CD4-positive, alpha-beta T cell treated with Interleukin-10 for 1 hour (primary cell): Measurements from ENCODE around the gene PAPSS2.
A peak's percentile ranks its signal among the peaks of the same experiment; 100 is the strongest.
"Not testable (repeated sequence)": the region's sequence is repeated elsewhere in the genome, so short reads cannot be mapped to it uniquely, and the experiment has no call there.

Experiments used
- DNase-seq: peaks from one replicate; pipeline ENCODE4 v3.0.0-alpha.2; 2020

The PAPSS2 gene

GRCh38 chr10:87659571-87660483 lies at the start of gene PAPSS2:
PAPSS2 (plus strand) TSS chr10:87659878; CDS start chr10:87659982, 104 bp downstream.
- peak; percentile 6 for DNase-seq

DNA sequence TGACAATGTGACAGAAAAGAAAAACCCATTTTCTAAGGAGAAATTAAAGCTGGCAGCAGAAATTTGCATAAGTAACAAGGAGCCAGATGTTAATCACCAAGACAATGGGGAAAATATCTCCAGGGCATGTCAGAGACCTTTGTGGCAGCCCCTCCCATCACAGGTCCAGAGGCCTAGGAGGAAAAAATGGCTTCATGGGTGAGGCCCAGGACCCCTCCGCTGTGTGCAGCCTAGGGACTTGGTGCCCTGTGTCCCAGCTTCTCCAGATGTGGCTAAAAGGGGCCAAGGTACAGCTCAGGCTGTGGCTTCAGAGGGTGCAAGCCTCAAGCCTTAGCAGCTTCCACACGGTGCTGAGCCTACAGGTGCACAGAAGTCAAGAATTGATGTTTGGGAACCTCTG lies 48.3 kb upstream of the PAPSS2 start:
- DNase-seq = not testable (repeated sequence)

GRCh38 chr10:87612115-87612514 lies 47.6 kb upstream of the PAPSS2 start:
- DNase-seq = no peak

GRCh38 chr10:87613751-87614150 lies 45.9 kb upstream of the PAPSS2 start:
- DNase-seq = no peak

GRCh38 chr10:87615856-87616255 lies 43.8 kb upstream of the PAPSS2 start:
- DNase-seq = no peak

- DNase-seq = no peak
These were observed 42.2 kb upstream of the PAPSS2 start for GRCh38 chr10:87617503-87617902.

DNA sequence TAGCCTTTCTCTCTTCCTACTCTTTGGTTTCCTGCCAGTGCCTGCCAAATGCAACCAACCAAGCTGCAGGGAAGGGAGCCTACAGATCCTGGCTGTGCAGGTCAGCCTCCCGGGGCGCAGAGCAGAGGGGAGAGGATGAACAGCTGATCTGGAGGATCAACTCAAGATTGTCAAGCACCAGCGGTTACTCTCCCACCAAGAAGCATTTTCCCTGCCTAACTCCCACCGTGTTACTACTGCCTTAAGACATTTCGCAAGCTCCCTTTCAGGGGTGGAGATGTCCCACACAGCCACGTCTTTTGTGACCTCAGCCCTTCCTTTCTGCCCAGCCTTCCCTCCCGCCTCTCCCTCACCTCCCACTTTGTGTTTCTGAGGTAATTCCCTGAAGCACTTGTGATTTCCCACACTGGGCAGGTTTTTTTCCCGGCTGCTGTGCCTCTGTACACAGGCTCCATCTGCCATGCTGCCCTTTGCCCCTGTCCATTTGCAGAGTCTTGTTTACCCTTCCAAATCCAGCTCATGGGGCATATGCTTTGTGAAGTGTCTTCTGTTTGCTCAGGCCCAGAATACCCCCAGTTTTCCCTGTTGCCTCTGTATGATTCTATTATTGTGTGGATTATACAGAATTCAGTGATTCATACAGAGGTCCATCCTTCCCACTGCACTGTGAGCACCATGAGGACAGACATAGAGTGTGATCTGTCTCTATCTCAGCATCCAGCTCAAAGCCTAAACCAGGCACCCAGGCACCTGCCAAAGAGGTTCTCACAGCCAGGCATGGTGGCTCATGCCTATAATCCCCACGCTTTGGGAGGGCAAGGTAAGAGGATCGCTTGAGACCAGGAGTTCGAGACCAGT lies 40.9 kb upstream of the PAPSS2 start:
- DNase-seq = no peak

GRCh38 chr10:87619705-87620104 lies 40.0 kb upstream of the PAPSS2 start:
- no peak for DNase-seq

DNA sequence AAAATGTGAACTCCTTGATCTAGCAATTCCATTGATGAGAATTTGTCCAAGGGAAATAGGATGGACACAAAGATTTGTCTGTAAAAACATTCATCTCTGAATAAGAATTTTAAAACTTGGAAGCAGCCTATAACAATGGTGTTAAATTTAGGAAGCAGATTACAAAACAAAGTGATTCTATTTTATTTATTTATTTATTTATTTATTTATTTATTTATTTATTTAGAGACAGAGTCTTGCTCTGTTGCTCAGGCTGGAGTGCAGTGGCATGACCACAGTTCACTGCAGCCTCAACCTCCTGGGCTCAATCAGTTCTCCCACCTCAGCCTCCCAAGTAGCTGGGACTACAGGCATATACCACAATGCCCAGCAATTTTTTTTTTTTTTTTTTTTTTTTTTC lies 38.2 kb upstream of the PAPSS2 start:
- not testable (repeated sequence) for DNase-seq

DNA sequence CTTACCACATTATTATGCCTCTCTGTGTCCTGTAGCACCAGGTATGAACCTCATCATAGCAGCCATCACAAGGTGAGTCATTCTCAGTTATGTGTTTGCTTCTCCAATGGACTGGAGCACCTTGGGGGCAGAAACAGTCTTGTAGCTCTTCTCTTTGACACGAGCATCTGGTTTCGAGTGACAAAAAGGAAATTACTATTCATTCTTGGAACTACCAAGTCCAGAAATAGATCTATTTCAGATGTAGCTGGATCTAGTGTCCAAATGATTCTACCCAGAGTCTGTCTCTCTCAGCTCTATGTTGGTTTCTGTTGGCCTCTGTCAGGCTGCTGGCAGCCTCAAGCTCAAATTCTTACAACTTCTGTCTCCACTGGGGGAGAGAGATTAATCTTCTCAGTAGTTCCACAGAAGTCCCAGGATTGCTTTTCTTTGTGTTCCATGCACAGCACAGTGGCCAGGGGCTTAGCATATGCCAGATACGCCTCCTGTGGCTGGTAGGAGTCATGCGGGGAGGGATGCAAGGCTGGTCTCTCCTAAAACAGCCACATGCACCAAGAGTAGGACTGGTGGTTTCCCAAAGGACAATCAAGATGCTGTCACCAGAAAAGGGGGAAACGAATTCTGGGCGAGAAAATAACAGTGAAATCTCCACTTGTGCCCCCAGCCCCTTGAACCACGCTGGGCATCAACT lies 37.2 kb upstream of the PAPSS2 start:
- no peak for DNase-seq

DNA sequence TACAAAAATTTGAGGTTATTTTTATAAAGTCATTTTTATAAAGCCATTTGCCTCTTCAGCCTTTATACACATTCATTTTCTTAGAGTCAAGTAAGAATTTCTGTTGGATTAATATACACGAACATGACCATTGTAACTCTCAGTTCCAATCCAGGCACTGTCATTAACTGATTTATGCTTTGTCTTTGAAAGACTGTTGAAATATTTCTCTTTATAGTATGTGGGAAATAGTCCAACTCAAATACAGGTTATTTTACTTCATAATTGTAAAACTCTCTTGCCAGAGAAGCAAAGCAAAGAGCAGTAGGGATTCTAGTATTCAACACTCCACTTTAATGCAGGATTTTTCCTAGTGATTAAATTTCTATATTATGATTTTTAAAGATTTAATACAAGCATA lies 36.5 kb upstream of the PAPSS2 start:
- DNase-seq = no peak

- no peak for DNase-seq
These were observed 34.0 kb upstream of the PAPSS2 start for GRCh38 chr10:87625661-87626060.

GRCh38 chr10:87626422-87626892 lies 33.2 kb upstream of the PAPSS2 start:
- DNase-seq = no peak

DNA sequence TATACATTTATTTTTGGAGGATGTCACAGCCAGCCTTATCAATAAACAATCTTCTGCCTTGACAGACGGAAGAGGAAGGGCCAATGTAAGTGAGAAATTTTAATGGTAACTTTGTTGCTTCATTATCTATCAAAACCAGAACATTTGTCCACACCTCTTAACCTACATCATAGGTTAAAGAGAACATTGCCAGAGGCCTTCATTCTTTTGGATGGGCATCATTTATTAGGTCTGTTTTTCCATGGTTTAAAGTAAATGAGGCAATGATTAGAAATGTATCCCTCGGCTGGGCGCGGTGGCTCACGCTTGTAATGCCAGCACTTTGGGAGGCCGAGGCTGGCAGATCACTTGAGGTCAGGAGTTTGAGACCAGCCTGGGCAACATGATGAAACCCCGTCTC lies 29.5 kb upstream of the PAPSS2 start:
- no peak for DNase-seq

DNA sequence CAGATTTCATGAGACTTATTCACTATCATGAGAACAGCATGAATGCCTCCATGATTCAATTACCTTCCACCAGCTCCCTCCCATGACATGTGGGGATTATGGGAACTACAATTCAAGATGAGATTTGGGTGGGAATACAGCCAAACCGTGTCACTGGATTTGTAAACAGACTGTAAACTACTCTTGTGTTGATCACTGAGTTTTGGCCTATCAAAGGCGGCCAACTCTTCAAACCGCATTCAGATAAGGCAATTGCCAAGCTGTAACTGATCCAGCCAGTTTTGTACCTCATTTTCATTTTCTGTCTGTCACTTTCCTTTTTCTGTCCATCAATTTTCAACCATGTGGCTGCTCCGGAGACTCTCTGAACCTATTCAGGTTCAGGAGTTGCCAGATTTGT lies 27.2 kb upstream of the PAPSS2 start:
- no peak for DNase-seq

DNA sequence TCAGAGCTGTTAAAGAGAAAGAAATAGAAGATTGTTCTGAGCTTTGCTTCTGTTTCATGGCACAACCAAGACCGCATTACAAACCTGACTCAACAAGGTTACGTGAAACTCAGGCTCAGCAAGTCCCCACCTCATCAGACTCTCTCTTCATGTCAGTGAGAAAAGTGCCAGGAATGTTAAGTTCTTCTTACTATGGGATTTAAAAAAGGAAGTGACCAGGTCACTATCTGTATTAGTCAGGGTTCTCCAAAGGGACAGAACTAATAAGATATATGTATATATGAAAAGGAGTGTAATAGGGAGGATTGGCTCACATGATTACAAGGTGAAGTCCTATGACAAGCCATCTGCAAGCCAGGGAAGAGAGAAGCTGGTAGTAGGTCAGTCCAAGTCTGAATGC lies 25.4 kb upstream of the PAPSS2 start:
- no peak for DNase-seq

GRCh38 chr10:87635498-87636312 lies 24.0 kb upstream of the PAPSS2 start:
- peak; percentile 13 for DNase-seq

- no peak for DNase-seq
These were observed 23.3 kb upstream of the PAPSS2 start for GRCh38 chr10:87636313-87636915.

DNA sequence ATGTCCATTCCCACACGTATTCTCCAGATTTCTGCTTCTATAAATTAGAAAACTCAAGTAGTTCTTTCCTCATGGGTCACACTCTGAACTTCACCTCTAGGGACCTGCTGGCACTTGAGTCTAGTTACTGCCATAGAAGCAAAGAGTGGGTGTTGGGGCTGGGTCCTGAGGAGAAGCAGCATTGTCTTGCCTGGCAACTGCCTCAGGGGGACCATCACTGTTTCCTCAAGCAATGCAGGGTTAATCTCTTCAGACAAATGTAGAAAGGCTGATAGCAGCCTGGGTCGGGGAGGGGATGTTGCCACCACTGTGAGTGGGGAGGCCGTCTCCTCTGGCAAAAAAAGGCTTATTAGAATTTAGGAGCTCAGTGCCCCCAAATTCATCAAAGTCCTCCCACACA lies 20.2 kb upstream of the PAPSS2 start:
- no peak for DNase-seq

- no peak for DNase-seq
These were observed 19.6 kb upstream of the PAPSS2 start for GRCh38 chr10:87640043-87640442.

GRCh38 chr10:87642486-87642885 lies 17.2 kb upstream of the PAPSS2 start:
- no peak for DNase-seq

DNA sequence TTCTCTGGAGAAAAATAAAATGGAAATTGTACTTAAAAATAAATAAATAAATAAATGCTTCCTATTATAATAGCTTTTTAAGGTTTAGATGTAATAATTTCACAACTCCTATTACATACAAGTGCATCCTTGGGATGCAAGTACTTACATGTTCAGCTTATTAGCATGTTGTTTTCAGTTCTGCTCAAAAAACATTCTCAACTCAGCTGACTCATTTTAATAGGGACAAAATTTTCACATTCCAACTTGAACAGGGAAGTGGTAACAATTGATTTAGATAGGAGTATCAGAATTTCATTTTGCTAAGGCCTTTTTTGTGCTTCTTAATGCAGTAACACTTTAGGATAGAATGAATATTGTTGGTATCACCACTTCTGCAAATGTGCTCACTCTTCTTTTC lies 16.7 kb upstream of the PAPSS2 start:
- DNase-seq = no peak
